ENCODE measurements around the gene MMP17. TPM values are rescaled to one million over a fixed set of nuclear protein-coding genes. Genes with fewer than 3 reads are reported as not detected.

The MMP17 gene
- total RNA-seq, 2 experiments from 2014 or later: 0.17 to 0.27 TPM

DNA sequence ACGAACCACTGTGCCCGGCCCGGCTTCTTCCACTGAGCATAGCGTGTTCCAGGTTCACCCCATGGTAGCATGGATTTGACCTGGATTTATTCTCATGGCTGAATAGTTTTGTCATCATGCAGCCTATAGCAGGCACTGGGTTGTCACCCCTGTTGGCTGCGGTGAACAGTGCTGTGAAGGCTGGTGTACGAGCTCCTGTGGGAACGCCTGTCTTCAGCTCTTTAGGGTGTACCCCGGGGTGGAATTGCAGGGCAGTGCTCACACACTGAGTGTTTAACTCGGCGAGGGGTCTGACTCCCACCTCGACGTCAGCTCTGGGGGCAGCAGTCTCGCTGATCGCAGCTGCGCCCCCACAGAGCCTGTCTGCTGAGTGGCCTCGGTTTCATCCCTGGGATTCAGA, 15.3 kb downstream of the MMP17 start:
- no peaks in the 10 kb centered on the region for H3K9me3 Mint-ChIP-seq
- no peak overlapping the region for H3K4me3 ChIP-seq (ENCODE audit: low read length)
- ChIA-PET CTCF (no interaction called here), POLR2A (no interaction called here)
- DNase-seq: no peak
- H3K4me1 Mint-ChIP-seq (ENCODE audit: low read depth): no peaks in the 10 kb centered on the region
- no peaks in the 10 kb centered on the region for H3K4me1 ChIP-seq (ENCODE audit: insufficient read depth, low read length)
- H3K9me3 ChIP-seq (ENCODE audit: control insufficient read depth in 1 of 2, insufficient read depth in 1 of 2, low read length in 2 of 2): no peaks in the 10 kb centered on the region
- no peaks in the 10 kb centered on the region for H3K36me3 ChIP-seq (ENCODE audit: insufficient read depth, low read length)
- H3K27me3 ChIP-seq (ENCODE audit: control insufficient read depth in 1 of 2, insufficient read depth in 2 of 2, low read length in 2 of 2): no peaks in the 10 kb centered on the region
- ATAC-seq (ENCODE audit: poor library complexity): no peak
- H3K36me3 Mint-ChIP-seq (ENCODE audit: low read depth): no peaks in the 10 kb centered on the region
- H3K4me3 Mint-ChIP-seq: no peak overlapping the region
- no peak for TF ChIP-seq CTCF (IDR thresholded peaks at IDR 0.05)
- intact Hi-C loops (cut with DNase I, micrococcal nuclease): no loop called here
- no peak overlapping the region for H3K27ac ChIP-seq (ENCODE audit: low read depth in 1 of 2, low read length in 2 of 2)
- H3K27ac Mint-ChIP-seq: no peak overlapping the region
- H3K27me3 Mint-ChIP-seq: no peaks in the 10 kb centered on the region

GRCh38 chr12:131844140-131844539, 15.9 kb downstream of the MMP17 start:
- Histone ChIP-seq H3K4me3 (ENCODE audit: low read length) (no peak overlapping the region), H3K27me3 (ENCODE audit: control insufficient read depth in 1 of 2, insufficient read depth in 2 of 2, low read length in 2 of 2) (no peaks in the 10 kb centered on the region), H3K36me3 (ENCODE audit: insufficient read depth, low read length) (no peaks in the 10 kb centered on the region), H3K4me1 (ENCODE audit: insufficient read depth, low read length) (no peaks in the 10 kb centered on the region), H3K9me3 (ENCODE audit: control insufficient read depth in 1 of 2, insufficient read depth in 1 of 2, low read length in 2 of 2) (no peaks in the 10 kb centered on the region), H3K27ac (ENCODE audit: low read depth in 1 of 2, low read length in 2 of 2) (no peak overlapping the region)
- H3K9me3 Mint-ChIP-seq: no peaks in the 10 kb centered on the region
- no peaks in the 10 kb centered on the region for H3K27me3 Mint-ChIP-seq
- H3K36me3 Mint-ChIP-seq (ENCODE audit: low read depth): no peaks in the 10 kb centered on the region
- no peaks in the 10 kb centered on the region for H3K4me1 Mint-ChIP-seq (ENCODE audit: low read depth)
- H3K27ac Mint-ChIP-seq: no peak overlapping the region
- H3K4me3 Mint-ChIP-seq: no peak overlapping the region
- intact Hi-C loops (cut with DNase I, micrococcal nuclease): no loop called here
- ChIA-PET POLR2A (no interaction called here), CTCF (no interaction called here)
- DNase-seq (no peak), ATAC-seq (ENCODE audit: poor library complexity) (no peak)
- TF ChIP-seq CTCF (IDR thresholded peaks at IDR 0.05): no peak

DNA sequence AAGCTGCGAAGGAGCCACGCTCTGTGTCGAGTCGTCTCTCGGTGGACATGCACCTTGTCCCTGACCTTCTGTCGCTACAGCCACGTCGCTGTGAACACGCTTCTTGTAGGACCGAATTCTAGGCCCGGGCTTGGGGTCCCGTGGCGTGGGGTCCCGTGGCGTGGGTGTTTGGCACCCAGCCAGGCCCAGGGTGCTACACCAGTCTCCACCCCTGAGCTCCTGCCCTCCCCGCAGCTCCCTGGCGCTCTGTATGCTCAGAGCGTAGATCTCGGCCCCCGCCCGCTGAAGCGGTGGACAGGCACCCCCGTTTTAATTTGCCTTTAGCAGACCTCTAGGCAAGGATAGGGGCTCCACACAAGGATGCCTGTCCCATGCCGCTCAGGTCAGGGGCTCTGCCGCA, 16.5 kb downstream of the MMP17 start:
- intact Hi-C loops (cut with DNase I, micrococcal nuclease): no loop called here
- Mint-ChIP-seq H3K9me3 (no peaks in the 10 kb centered on the region), H3K27ac (no peak overlapping the region)

More for the DNA sequence above, 16.5 kb downstream of the MMP17 start:
- Histone ChIP-seq H3K27me3 (ENCODE audit: control insufficient read depth in 1 of 2, insufficient read depth in 2 of 2, low read length in 2 of 2) (no peaks in the 10 kb centered on the region), H3K9me3 (ENCODE audit: control insufficient read depth in 1 of 2, insufficient read depth in 1 of 2, low read length in 2 of 2) (no peaks in the 10 kb centered on the region), H3K4me3 (ENCODE audit: low read length) (no peak overlapping the region), H3K36me3 (ENCODE audit: insufficient read depth, low read length) (no peaks in the 10 kb centered on the region), H3K27ac (ENCODE audit: low read depth in 1 of 2, low read length in 2 of 2) (no peak overlapping the region), H3K4me1 (ENCODE audit: insufficient read depth, low read length) (no peaks in the 10 kb centered on the region)
- no peaks in the 10 kb centered on the region for H3K4me1 Mint-ChIP-seq (ENCODE audit: low read depth)
- DNase-seq: no peak
- TF ChIP-seq CTCF (IDR thresholded peaks at IDR 0.05): no peak
- ChIA-PET POLR2A (no interaction called here), CTCF (no interaction called here)
- H3K4me3 Mint-ChIP-seq: no peak overlapping the region
- no peaks in the 10 kb centered on the region for H3K27me3 Mint-ChIP-seq
- H3K36me3 Mint-ChIP-seq (ENCODE audit: low read depth): no peaks in the 10 kb centered on the region
- ATAC-seq (ENCODE audit: poor library complexity): no peak
